Inflammatory macrophage treated with lipopolysaccharide for 4 hours (primary cell): ENCODE measurements around the gene CT45A6.
"Not testable (repeated sequence)": the region's sequence is repeated elsewhere in the genome, so short reads cannot be mapped to it uniquely, and the experiment has no call there.

Experiments used
- DNase-seq: peaks from one replicate; pipeline ENCODE4 v3.0.0-alpha.2; 2020

CT45A6 gene, protein sequence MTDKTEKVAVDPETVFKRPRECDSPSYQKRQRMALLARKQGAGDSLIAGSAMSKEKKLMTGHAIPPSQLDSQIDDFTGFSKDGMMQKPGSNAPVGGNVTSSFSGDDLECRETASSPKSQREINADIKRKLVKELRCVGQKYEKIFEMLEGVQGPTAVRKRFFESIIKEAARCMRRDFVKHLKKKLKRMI

DNA sequence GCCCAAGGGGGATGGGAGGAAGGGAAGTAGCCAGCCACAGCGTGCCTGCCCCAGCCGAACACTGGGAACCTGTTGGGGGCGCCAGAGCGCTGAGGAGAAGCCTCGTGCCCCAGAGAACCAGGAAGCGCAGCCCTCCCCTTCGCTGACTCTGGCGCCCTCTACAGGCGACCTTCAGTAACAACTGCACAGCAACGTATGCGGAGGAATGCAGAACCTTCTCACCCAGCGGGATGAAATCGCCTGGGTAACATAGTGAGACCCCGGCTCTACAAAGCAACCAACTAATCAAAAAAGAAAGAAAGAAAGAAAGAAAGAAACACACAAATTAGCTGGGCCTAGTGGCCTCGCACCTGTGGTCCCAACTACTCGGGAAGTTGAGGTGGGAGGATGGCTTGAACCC lies at the start of gene CT45A6:
Gene CT45A6, minus strand, starts transcription at position 101 of the 400 bp plus-strand sequence. CDS start 3,794 bp downstream, outside the sequence.
- not testable (repeated sequence) for DNase-seq

DNA sequence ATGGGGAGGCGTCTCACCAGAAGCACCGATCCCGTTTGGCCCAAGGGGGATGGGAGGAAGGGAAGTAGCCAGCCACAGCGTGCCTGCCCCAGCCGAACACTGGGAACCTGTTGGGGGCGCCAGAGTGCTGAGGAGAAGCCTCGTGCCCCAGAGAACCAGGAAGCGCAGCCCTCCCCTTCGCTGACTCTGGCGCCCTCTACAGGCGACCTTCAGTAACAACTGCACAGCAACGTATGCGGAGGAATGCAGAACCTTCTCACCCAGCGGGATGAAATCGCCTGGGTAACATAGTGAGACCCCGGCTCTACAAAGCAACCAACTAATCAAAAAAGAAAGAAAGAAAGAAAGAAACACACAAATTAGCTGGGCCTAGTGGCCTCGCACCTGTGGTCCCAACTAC lies 34.6 kb upstream of the CT45A6 start, which contains the start of gene CT45A7:
Gene CT45A7, minus strand, starts transcription at position 101 of the 400 bp plus-strand sequence. CDS start 3,747 bp downstream, outside the sequence.
- not testable (repeated sequence) for DNase-seq

DNA sequence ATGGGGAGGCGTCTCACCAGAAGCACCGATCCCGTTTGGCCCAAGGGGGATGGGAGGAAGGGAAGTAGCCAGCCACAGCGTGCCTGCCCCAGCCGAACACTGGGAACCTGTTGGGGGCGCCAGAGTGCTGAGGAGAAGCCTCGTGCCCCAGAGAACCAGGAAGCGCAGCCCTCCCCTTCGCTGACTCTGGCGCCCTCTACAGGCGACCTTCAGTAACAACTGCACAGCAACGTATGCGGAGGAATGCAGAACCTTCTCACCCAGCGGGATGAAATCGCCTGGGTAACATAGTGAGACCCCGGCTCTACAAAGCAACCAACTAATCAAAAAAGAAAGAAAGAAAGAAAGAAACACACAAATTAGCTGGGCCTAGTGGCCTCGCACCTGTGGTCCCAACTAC lies 17.3 kb upstream of the CT45A6 start, which contains the start of gene CT45A2:
Gene CT45A2, minus strand, starts transcription at position 101 of the 400 bp plus-strand sequence. CDS start 3,747 bp downstream, outside the sequence.
- DNase-seq: not testable (repeated sequence)

DNA sequence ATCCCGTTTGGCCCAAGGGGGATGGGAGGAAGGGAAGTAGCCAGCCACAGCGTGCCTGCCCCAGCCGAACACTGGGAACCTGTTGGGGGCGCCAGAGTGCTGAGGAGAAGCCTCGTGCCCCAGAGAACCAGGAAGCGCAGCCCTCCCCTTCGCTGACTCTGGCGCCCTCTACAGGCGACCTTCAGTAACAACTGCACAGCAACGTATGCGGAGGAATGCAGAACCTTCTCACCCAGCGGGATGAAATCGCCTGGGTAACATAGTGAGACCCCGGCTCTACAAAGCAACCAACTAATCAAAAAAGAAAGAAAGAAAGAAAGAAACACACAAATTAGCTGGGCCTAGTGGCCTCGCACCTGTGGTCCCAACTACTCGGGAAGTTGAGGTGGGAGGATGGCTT lies 17.2 kb downstream of the CT45A6 start, which contains the start of gene CT45A5:
Gene CT45A5, minus strand, starts transcription at position 101 of the 400 bp plus-strand sequence. CDS start 3,774 bp downstream, outside the sequence.
- DNase-seq: not testable (repeated sequence)

DNA sequence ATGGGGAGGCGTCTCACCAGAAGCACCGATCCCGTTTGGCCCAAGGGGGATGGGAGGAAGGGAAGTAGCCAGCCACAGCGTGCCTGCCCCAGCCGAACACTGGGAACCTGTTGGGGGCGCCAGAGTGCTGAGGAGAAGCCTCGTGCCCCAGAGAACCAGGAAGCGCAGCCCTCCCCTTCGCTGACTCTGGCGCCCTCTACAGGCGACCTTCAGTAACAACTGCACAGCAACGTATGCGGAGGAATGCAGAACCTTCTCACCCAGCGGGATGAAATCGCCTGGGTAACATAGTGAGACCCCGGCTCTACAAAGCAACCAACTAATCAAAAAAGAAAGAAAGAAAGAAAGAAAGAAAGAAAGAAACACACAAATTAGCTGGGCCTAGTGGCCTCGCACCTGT lies 34.5 kb downstream of the CT45A6 start, which contains the start of gene CT45A3:
Gene CT45A3, minus strand, starts transcription at position 101 of the 400 bp plus-strand sequence. CDS start 3,747 bp downstream, outside the sequence.
- DNase-seq: not testable (repeated sequence)

DNA sequence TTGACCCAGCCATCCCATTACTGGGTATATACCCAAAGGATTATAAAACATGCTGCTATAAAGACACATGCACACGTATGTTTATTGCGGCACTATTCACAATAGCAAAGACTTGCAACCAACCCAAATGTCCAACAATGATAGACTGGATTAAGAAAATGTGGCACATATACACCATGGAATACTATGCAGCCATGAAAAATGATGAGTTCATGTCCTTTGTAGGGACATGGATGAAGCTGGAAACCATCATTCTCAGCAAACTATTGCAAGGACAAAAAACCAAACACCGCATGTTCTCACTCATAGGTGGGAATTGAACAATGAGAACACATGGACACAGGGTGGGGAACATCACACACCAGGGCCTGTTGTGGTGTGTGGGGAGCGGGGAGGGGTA lies 57.8 kb downstream of the CT45A6 start:
- DNase-seq: not testable (repeated sequence)
